ENCODE data around the gene COL9A3. TPM values are rescaled to one million over a fixed set of nuclear protein-coding genes. Genes with fewer than 3 reads are reported as not detected.

COL9A3 gene
- total RNA-seq, 1 donor from 2014 or later, result 78.7 TPM

- no peak overlapping the region for H3K27ac Mint-ChIP-seq (ENCODE audit: unreplicated experiment)
- DNase-seq, result no peak
- no peaks in the 10 kb centered on the region for H3K36me3 Mint-ChIP-seq (ENCODE audit: unreplicated experiment)
- H3K4me3 Mint-ChIP-seq (ENCODE audit: unreplicated experiment), result no peak overlapping the region
- no peaks in the 10 kb centered on the region for H3K9me3 Mint-ChIP-seq (ENCODE audit: unreplicated experiment)
- no peak for TF ChIP-seq CTCF (IDR thresholded peaks at IDR 0.05; ENCODE audit: partially characterized antibody, unreplicated experiment)
- H3K4me1 Mint-ChIP-seq (ENCODE audit: low read depth, unreplicated experiment), result peaks cover 5% of the 10 kb centered on the region
- peaks cover 6% of the 10 kb centered on the region for H3K27me3 Mint-ChIP-seq (ENCODE audit: unreplicated experiment)
Measured at GRCh38 chr20:62816031-62816883, 593 bp upstream of the COL9A3 start.

DNA sequence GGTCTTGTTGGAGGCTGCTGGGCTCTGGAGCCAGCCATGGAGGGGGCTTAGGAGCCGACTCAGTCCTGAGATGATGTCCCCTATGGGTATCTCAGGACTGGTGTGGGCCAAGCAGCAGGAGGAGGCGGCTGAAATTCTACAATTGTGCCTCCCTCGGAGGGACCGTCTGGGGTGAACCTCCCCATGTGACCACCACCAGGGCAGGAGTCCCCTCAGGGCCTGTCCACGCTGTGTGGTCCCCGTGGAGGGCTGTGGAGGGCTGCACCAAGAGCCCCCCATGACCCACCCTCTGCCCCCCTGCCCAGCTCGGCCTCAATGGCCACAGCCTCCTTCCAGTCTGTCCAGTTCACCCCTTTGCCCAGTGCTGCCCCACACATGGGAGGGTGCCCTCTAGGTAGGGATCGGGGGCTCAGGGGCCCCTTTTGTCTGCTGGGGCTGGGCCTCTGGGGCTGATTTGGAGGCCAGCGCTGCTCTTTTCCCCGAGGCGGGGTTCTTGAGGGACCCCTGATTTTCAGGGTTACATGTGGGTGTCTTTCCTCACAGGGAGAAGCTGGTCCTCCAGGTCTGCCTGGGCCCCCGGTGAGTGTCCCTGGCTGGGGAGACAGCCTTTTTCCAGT is 1.2 kb downstream of the COL9A3 start:
- Mint-ChIP-seq H3K9me3 (ENCODE audit: unreplicated experiment) (peaks cover 2% of the 10 kb centered on the region), H3K4me3 (ENCODE audit: unreplicated experiment) (no peak overlapping the region), H3K27me3 (ENCODE audit: unreplicated experiment) (peaks cover 11% of the 10 kb centered on the region), H3K27ac (ENCODE audit: unreplicated experiment) (no peak overlapping the region), H3K4me1 (ENCODE audit: low read depth, unreplicated experiment) (peaks cover 9% of the 10 kb centered on the region), H3K36me3 (ENCODE audit: unreplicated experiment) (no peaks in the 10 kb centered on the region)
- no peak for TF ChIP-seq CTCF (IDR thresholded peaks at IDR 0.05; ENCODE audit: partially characterized antibody, unreplicated experiment)
- no peak for DNase-seq

DNA sequence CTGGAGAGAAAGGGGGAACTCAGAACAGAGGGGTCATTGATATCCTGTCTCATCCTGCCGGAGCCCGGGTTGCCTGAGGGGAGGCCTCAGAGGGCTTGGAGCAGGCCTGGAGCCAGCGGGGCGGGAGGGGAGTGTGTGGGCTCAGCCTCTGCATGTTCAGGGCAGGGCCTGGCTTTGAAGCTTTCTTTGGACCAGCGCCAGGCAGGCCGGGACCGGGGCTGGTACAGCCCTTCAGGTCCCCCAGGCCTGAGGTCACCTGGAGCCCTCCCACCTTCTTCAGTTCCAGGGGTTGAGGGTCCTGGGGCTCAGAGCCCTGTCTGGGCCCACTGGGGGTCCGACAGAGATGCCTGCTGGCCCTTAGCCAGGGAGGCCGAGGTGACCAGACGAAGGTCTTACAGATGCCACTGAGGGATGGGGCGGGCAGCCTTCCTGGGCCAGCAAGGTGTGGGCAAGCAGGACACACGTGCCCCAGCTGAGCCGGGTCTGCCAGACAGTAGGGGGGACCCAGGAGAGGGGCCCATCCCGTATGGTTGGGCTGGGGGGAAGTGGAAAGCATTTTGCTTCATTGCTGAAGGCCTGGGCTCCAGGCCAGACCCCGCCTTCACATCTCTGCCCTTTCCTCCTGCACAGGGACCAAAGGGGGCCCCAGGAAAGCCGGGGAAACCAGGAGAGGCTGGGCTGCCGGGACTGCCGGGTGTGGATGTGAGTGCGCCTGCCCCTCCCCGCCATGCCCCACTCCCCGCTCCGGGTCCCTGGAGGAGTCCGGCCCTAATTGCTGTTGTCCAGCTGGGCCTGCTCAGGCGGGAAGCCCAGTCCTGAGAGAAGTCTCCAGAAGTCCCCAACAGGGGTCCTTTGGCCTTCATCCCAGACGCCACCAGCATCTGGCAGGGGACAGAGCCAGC is 2.0 kb downstream of the COL9A3 start:
- peaks cover 11% of the 10 kb centered on the region for H3K27me3 Mint-ChIP-seq (ENCODE audit: unreplicated experiment)
- peaks cover 10% of the 10 kb centered on the region for H3K4me1 Mint-ChIP-seq (ENCODE audit: low read depth, unreplicated experiment)
- DNase-seq, result peak; percentile 66
- no peak overlapping the region for H3K27ac Mint-ChIP-seq (ENCODE audit: unreplicated experiment)
- H3K36me3 Mint-ChIP-seq (ENCODE audit: unreplicated experiment), result no peaks in the 10 kb centered on the region
- H3K9me3 Mint-ChIP-seq (ENCODE audit: unreplicated experiment), result peaks cover 3% of the 10 kb centered on the region
- no peak for TF ChIP-seq CTCF (IDR thresholded peaks at IDR 0.05; ENCODE audit: partially characterized antibody, unreplicated experiment)
- no peak overlapping the region for H3K4me3 Mint-ChIP-seq (ENCODE audit: unreplicated experiment)

GRCh38 chr20:62819494-62820174 is 2.8 kb downstream of the COL9A3 start:
- no peak overlapping the region for H3K4me3 Mint-ChIP-seq (ENCODE audit: unreplicated experiment)
- no peak for DNase-seq
- no peak for TF ChIP-seq CTCF (IDR thresholded peaks at IDR 0.05; ENCODE audit: partially characterized antibody, unreplicated experiment)
- H3K9me3 Mint-ChIP-seq (ENCODE audit: unreplicated experiment), result peaks cover 3% of the 10 kb centered on the region
- peaks cover 11% of the 10 kb centered on the region for H3K27me3 Mint-ChIP-seq (ENCODE audit: unreplicated experiment)
- peak overlapping the region; percentile 52 for H3K27ac Mint-ChIP-seq (ENCODE audit: unreplicated experiment)
- H3K4me1 Mint-ChIP-seq (ENCODE audit: low read depth, unreplicated experiment), result peaks cover 10% of the 10 kb centered on the region
- H3K36me3 Mint-ChIP-seq (ENCODE audit: unreplicated experiment), result no peaks in the 10 kb centered on the region
